Fibroblast of villous mesenchyme (primary cell): ENCODE results near the gene PRXL2A. TPM values are rescaled to one million over a fixed set of nuclear protein-coding genes. Genes with fewer than 3 reads are reported as not detected.

ENCODE experiments used
- DNase-seq: peaks from one replicate; pipeline ENCODE4 v3.0.0-alpha.2; 2010; ENCODE audit warnings: low read depth
- H3K4me3 ChIP-seq: 2 replicates; pipeline ENCODE4 v1.5.1; 2011; ENCODE audit warnings: low read depth, mild to moderate bottlenecking, low read length
- total RNA-seq: library from RNA; depleted of rRNA; stranded (reverse); fragments of >200 nt; gene quantifications from 2 replicates; pipeline ENCODE4 v1.2.3, GENCODE V29; 2012
- TF ChIP-seq, protein P1 (sequence below): IDR thresholded peaks from 2 replicates; pipeline ENCODE4 v1.5.1; 2012; ENCODE audit warnings: low read depth, mild to moderate bottlenecking, low read length; ENCODE audit not compliant: insufficient read depth

PRXL2A gene
- total RNA-seq, 1 donor = 79.0 TPM

DNA sequence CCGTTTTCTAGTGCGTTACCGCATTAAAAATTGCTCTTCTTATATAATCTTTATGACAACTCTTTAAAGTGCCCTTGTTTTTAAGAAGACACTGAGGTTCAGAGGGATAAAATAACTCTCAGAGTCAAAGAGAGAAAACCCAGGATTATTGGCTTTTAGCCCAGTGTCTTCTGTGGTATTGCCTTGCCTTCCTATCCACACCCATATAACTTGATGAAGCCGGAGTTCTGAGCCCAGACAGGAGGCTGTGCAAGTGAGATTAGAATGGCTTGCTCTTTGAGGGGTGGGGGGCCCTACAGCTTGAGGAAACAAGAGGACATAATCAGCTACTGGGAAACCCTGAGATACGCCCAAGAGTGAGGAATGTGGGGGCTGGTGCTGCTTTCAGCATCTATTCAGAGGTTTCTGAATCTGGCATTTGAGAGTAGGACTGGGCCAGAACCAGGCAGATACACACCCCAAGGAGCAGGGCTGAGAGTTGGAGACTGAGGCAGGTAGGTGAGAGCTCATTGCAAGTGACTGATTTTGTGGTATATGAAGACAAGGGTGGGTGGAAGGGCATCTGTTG is 2.3 kb downstream of the PRXL2A start:
- no peak overlapping the region for H3K4me3 ChIP-seq
- TF ChIP-seq, protein P1, sequence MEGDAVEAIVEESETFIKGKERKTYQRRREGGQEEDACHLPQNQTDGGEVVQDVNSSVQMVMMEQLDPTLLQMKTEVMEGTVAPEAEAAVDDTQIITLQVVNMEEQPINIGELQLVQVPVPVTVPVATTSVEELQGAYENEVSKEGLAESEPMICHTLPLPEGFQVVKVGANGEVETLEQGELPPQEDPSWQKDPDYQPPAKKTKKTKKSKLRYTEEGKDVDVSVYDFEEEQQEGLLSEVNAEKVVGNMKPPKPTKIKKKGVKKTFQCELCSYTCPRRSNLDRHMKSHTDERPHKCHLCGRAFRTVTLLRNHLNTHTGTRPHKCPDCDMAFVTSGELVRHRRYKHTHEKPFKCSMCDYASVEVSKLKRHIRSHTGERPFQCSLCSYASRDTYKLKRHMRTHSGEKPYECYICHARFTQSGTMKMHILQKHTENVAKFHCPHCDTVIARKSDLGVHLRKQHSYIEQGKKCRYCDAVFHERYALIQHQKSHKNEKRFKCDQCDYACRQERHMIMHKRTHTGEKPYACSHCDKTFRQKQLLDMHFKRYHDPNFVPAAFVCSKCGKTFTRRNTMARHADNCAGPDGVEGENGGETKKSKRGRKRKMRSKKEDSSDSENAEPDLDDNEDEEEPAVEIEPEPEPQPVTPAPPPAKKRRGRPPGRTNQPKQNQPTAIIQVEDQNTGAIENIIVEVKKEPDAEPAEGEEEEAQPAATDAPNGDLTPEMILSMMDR = no peak
- DNase-seq = no peak

- no peak overlapping the region for H3K4me3 ChIP-seq
- TF ChIP-seq, protein P1 = no peak
- peak; percentile 48 for DNase-seq
These were observed 2.9 kb downstream of the PRXL2A start for GRCh38 chr10:80411267-80411668.

- no peak overlapping the region for H3K4me3 ChIP-seq
- no peak for DNase-seq
- TF ChIP-seq, protein P1 = no peak
These were observed 3.4 kb downstream of the PRXL2A start for GRCh38 chr10:80411681-80412220.

GRCh38 chr10:80412486-80412885 is 4.1 kb downstream of the PRXL2A start:
- H3K4me3 ChIP-seq = no peak overlapping the region
- no peak for DNase-seq
- TF ChIP-seq, protein P1 = no peak

DNA sequence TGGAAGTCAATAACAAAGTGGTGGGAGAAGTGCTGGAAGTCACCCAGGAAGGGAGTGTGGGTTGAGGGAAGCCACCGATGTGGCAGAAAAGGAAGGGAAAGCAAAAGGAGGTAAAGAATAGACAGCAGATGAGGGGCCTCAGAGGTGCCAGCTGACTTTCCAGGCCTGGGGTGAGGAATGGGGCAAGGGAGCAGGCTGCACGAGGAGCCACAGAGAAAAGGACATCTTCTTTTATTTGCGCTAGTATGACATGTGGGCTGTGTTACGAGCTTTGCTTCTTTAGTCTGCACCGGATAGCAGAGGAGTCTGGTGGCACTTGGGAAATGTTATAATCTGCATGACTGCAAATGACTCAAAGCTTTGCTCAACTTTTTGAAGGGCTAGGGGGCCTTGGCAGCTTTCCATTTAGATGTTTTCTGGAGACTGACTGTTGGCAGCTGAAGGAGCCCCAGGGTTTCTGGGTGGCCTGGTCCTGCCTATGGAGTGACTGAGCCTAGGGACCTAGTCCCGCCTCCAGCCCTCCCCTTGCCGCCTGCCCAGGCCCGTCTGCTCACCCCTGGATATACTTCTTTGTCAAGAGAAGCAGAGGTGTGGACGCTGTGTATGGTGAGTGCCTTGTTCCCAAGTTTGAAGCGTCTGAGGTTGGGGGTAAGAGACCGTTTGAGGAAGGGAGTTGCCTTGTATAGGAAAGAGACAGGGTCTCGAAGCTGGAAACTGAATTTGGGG is 5.1 kb downstream of the PRXL2A start:
- TF ChIP-seq, protein P1 = no peak
- peak; percentile 85 for DNase-seq
- H3K4me3 ChIP-seq = peak overlapping the region; percentile 27

GRCh38 chr10:80414142-80414895 is 6.0 kb downstream of the PRXL2A start:
- H3K4me3 ChIP-seq = peak overlapping the region; percentile 5
- TF ChIP-seq, protein P1 = no peak
- DNase-seq = peak; percentile 89
